Karpas-422 (cell line): ENCODE results near the gene KIAA0930. TPM values are rescaled to one million over a fixed set of nuclear protein-coding genes. Genes with fewer than 3 reads are reported as not detected.

Experiments
- DNase-seq: peaks from one replicate; pipeline ENCODE4 v3.0.0-alpha.2; 2015
- H2AFZ ChIP-seq: fragments of 200-600 bp; sonication (generic); 2 replicates; pipeline ENCODE4 v1.6.1; 2014; ENCODE audit warnings: antibody characterized with exemption, low read length, mixed read lengths
- H3K27ac ChIP-seq: fragments of 200-600 bp; sonication (generic); 2 replicates; pipeline ENCODE4 v1.5.1; 2014; ENCODE audit warnings: mild to moderate bottlenecking, low read length, moderate library complexity
- H3K27me3 ChIP-seq: fragments of 200-600 bp; sonication (generic); 2 replicates; pipeline ENCODE4 v1.6.1; 2014; ENCODE audit warnings: low read length, mixed read lengths
- H3K36me3 ChIP-seq: fragments of 200-600 bp; sonication (generic); 2 replicates; pipeline ENCODE4 v1.6.1; 2014; ENCODE audit warnings: low read length, mixed read lengths; ENCODE audit not compliant: insufficient read depth
- H3K4me1 ChIP-seq: fragments of 200-600 bp; sonication (generic); 2 replicates; pipeline ENCODE4 v1.6.1; 2014; ENCODE audit warnings: mild to moderate bottlenecking, low read length, mixed read lengths
- H3K4me2 ChIP-seq: fragments of 200-600 bp; sonication (generic); 2 replicates; pipeline ENCODE4 v1.6.1; 2014; ENCODE audit warnings: low read length, low read depth, mild to moderate bottlenecking; ENCODE audit not compliant: poor library complexity, severe bottlenecking
- H3K4me3 ChIP-seq: fragments of 200-600 bp; sonication (generic); 2 replicates; pipeline ENCODE4 v1.5.1; 2014; ENCODE audit warnings: mild to moderate bottlenecking, antibody characterized with exemption, low read length, mixed read lengths
- H3K79me2 ChIP-seq: fragments of 200-600 bp; sonication (generic); 2 replicates; pipeline ENCODE4 v1.6.1; 2014; ENCODE audit warnings: mild to moderate bottlenecking, low read length, mixed read lengths
- H3K9ac ChIP-seq: fragments of 200-600 bp; sonication (generic); 2 replicates; pipeline ENCODE4 v1.6.0; 2014; ENCODE audit warnings: low read length
- H3K9me2 ChIP-seq: fragments of 200-600 bp; sonication (generic), shearing (Covaris generic); replicated peaks from 2 replicates; pipeline ENCODE4 v1.6.0; 2014; ENCODE audit warnings: mild to moderate bottlenecking, low read length, moderate library complexity; ENCODE audit not compliant: insufficient read depth
- H3K9me3 ChIP-seq: fragments of 300-700, 200-600 bp; sonication (generic); 2 replicates; pipeline ENCODE4 v1.6.1; 2014; ENCODE audit warnings: low read length, mixed read lengths
- H4K20me1 ChIP-seq: fragments of 200-600 bp; sonication (generic); 2 replicates; pipeline ENCODE4 v1.6.1; 2014; ENCODE audit warnings: mild to moderate bottlenecking, antibody characterized with exemption, low read length, low read depth; ENCODE audit not compliant: insufficient read depth
- total RNA-seq: library from RNA; depleted of rRNA; stranded (reverse); fragments of >200 nt; shearing (Covaris generic); gene quantifications from 2 replicates; pipeline ENCODE4 v1.2.3, GENCODE V29; 2014; ENCODE audit warnings: low replicate concordance

The KIAA0930 gene
- total RNA-seq, 1 experiment from 2014 or later: 19.3 TPM

- 0 out of 2 replicates have a peak, but pooled peaks cover 6% of the 10 kb centered on the region for H3K79me2 ChIP-seq
- H2AFZ ChIP-seq: no peak overlapping the region
- no peak for DNase-seq
- no peaks in the 10 kb centered on the region for H3K4me1 ChIP-seq
- H3K27ac ChIP-seq: no peak overlapping the region
- H4K20me1 ChIP-seq: no peaks in the 10 kb centered on the region
- no peaks in the 10 kb centered on the region for H3K9me2 ChIP-seq
- H3K9me3 ChIP-seq: no peaks in the 10 kb centered on the region
- H3K36me3 ChIP-seq: peaks cover 12% of the 10 kb centered on the region; the same call in 1 of the 2 replicates
- no peak overlapping the region for H3K9ac ChIP-seq
- no peak overlapping the region for H3K4me2 ChIP-seq
- no peaks in the 10 kb centered on the region for H3K27me3 ChIP-seq
- H3K4me3 ChIP-seq: no peak overlapping the region
Observed at GRCh38 chr22:45187891-45188290, 52.8 kb downstream of the KIAA0930 start.

- Histone ChIP-seq H3K9me3 (no peaks in the 10 kb centered on the region), H3K4me2 (no peak overlapping the region), H3K36me3 (peaks cover 25% of the 10 kb centered on the region; the same call in 1 of the 2 replicates), H4K20me1 (0 out of 2 replicates have a peak, but pooled peaks cover 3% of the 10 kb centered on the region), H3K27ac (no peak overlapping the region), H3K4me3 (no peak overlapping the region), H2AFZ (no peak overlapping the region), H3K27me3 (no peaks in the 10 kb centered on the region), H3K9me2 (no peaks in the 10 kb centered on the region), H3K9ac (no peak overlapping the region), H3K79me2 (peaks cover 16% of the 10 kb centered on the region), H3K4me1 (no peaks in the 10 kb centered on the region)
- no peak for DNase-seq
Observed at GRCh38 chr22:45185718-45186514, 54.8 kb downstream of the KIAA0930 start.

GRCh38 chr22:45183974-45184373, 56.7 kb downstream of the KIAA0930 start:
- Histone ChIP-seq H3K4me3 (no peak overlapping the region), H3K79me2 (peaks cover 35% of the 10 kb centered on the region), H4K20me1 (0 out of 2 replicates have a peak, but pooled peaks cover 11% of the 10 kb centered on the region), H3K9ac (no peak overlapping the region), H3K27me3 (no peaks in the 10 kb centered on the region), H3K4me2 (no peak overlapping the region), H3K36me3 (peaks cover 42% of the 10 kb centered on the region), H3K9me3 (no peaks in the 10 kb centered on the region), H3K9me2 (no peaks in the 10 kb centered on the region), H2AFZ (no peak overlapping the region), H3K4me1 (no peaks in the 10 kb centered on the region), H3K27ac (no peak overlapping the region)
- no peak for DNase-seq

- H3K9ac ChIP-seq: no peak overlapping the region
- no peaks in the 10 kb centered on the region for H3K27me3 ChIP-seq
- H3K9me2 ChIP-seq: no peaks in the 10 kb centered on the region
- peaks cover 49% of the 10 kb centered on the region for H3K36me3 ChIP-seq
- no peak overlapping the region for H3K4me2 ChIP-seq
- no peak overlapping the region for H3K4me3 ChIP-seq
- H3K79me2 ChIP-seq: peaks cover 51% of the 10 kb centered on the region
- no peaks in the 10 kb centered on the region for H3K4me1 ChIP-seq
- H3K9me3 ChIP-seq: no peaks in the 10 kb centered on the region
- no peak overlapping the region for H2AFZ ChIP-seq
- no peak for DNase-seq
- no peak overlapping the region for H3K27ac ChIP-seq
- 0 out of 2 replicates have a peak, but pooled peaks cover 16% of the 10 kb centered on the region for H4K20me1 ChIP-seq
Observed at GRCh38 chr22:45181766-45182165, 58.9 kb downstream of the KIAA0930 start.

GRCh38 chr22:45181240-45181639, 59.5 kb downstream of the KIAA0930 start:
- Histone ChIP-seq H3K4me1 (no peaks in the 10 kb centered on the region), H3K27me3 (no peaks in the 10 kb centered on the region), H4K20me1 (0 out of 2 replicates have a peak, but pooled peaks cover 21% of the 10 kb centered on the region), H3K9me3 (no peaks in the 10 kb centered on the region), H3K79me2 (peaks cover 55% of the 10 kb centered on the region), H3K9me2 (no peaks in the 10 kb centered on the region), H3K4me2 (no peak overlapping the region), H3K4me3 (no peak overlapping the region), H3K36me3 (peaks cover 51% of the 10 kb centered on the region), H3K27ac (no peak overlapping the region), H3K9ac (no peak overlapping the region), H2AFZ (no peak overlapping the region)
- no peak for DNase-seq

GRCh38 chr22:45180146-45180679, 60.5 kb downstream of the KIAA0930 start:
- Histone ChIP-seq H2AFZ (no peak overlapping the region), H3K9ac (no peak overlapping the region), H3K4me1 (no peaks in the 10 kb centered on the region), H3K27ac (no peak overlapping the region), H3K36me3 (peaks cover 59% of the 10 kb centered on the region), H3K4me3 (no peak overlapping the region), H3K9me3 (no peaks in the 10 kb centered on the region), H3K9me2 (no peaks in the 10 kb centered on the region), H4K20me1 (0 out of 2 replicates have a peak, but pooled peaks cover 26% of the 10 kb centered on the region), H3K4me2 (no peak overlapping the region), H3K79me2 (peaks cover 63% of the 10 kb centered on the region), H3K27me3 (no peaks in the 10 kb centered on the region)
- no peak for DNase-seq

- Histone ChIP-seq H3K27ac (no peak overlapping the region), H3K4me1 (no peaks in the 10 kb centered on the region), H3K9me2 (no peaks in the 10 kb centered on the region), H3K4me2 (no peak overlapping the region), H2AFZ (no peak overlapping the region), H3K36me3 (peaks cover 67% of the 10 kb centered on the region), H3K9me3 (no peaks in the 10 kb centered on the region), H3K27me3 (no peaks in the 10 kb centered on the region), H3K9ac (no peak overlapping the region), H4K20me1 (0 out of 2 replicates have a peak, but pooled peaks cover 30% of the 10 kb centered on the region), H3K4me3 (no peak overlapping the region), H3K79me2 (peaks cover 70% of the 10 kb centered on the region)
- no peak for DNase-seq
Observed at GRCh38 chr22:45179276-45180049, 61.2 kb downstream of the KIAA0930 start.
